Astrocyte (in vitro differentiated cells and primary cell): Measurements from ENCODE around the gene PGF.

ENCODE experiments used
- CTCF ChIP-seq: IDR thresholded peaks from 2 replicates; pipeline ENCODE4 v1.5.1; 2011; ENCODE audit warnings: low read depth, mild to moderate bottlenecking, inconsistent platforms, low read length, moderate library complexity; ENCODE audit not compliant: insufficient read depth
- EZH2 ChIP-seq: IDR thresholded peaks from 2 replicates; pipeline ENCODE4 v1.6.1; 2012; ENCODE audit warnings: mild to moderate bottlenecking, low read length, inconsistent platforms; ENCODE audit not compliant: insufficient read depth

GRCh38 chr14:74980731-74981461 lies 25.5 kb upstream of the PGF start:
- TF ChIP-seq CTCF, result no peak
- TF ChIP-seq EZH2, result no peak
